Measurements from ENCODE around the gene TRMT2A.
A peak's percentile ranks its signal among the peaks of the same experiment; 100 is the strongest.

TRMT2A gene

GRCh38 chr22:20148414-20148813 is 31.4 kb upstream of the TRMT2A start:
- DNase-seq (ENCODE audit: low read depth in 2 of 2): no peak

- no peak for DNase-seq (ENCODE audit: low read depth in 2 of 2)
These were observed 30.4 kb upstream of the TRMT2A start for GRCh38 chr22:20147237-20147988.

- DNase-seq (ENCODE audit: low read depth in 2 of 2): no peak
These were observed 29.8 kb upstream of the TRMT2A start for GRCh38 chr22:20146777-20147176.

- DNase-seq (ENCODE audit: low read depth in 2 of 2): no peak
These were observed 28.8 kb upstream of the TRMT2A start for GRCh38 chr22:20145832-20146223.

GRCh38 chr22:20145206-20145831 is 28.3 kb upstream of the TRMT2A start:
- DNase-seq (ENCODE audit: low read depth in 2 of 2): no peak

GRCh38 chr22:20143883-20144665 is 27.0 kb upstream of the TRMT2A start:
- no peak for DNase-seq (ENCODE audit: low read depth in 2 of 2)

GRCh38 chr22:20142711-20143621 is 25.9 kb upstream of the TRMT2A start:
- DNase-seq (ENCODE audit: low read depth in 2 of 2): no peak

- DNase-seq (ENCODE audit: low read depth in 2 of 2): peak in 1 of 2 experiments; percentile 12
These were observed 24.4 kb upstream of the TRMT2A start for GRCh38 chr22:20141186-20142077.

- no peak for DNase-seq (ENCODE audit: low read depth in 2 of 2)
These were observed 23.5 kb upstream of the TRMT2A start for GRCh38 chr22:20140521-20140964.

- DNase-seq (ENCODE audit: low read depth in 2 of 2): no peak
These were observed 23.1 kb upstream of the TRMT2A start for GRCh38 chr22:20140107-20140445.

GRCh38 chr22:20139391-20140106 is 22.5 kb upstream of the TRMT2A start:
- DNase-seq (ENCODE audit: low read depth in 2 of 2): no peak

- DNase-seq (ENCODE audit: low read depth in 2 of 2): no peak
These were observed 21.8 kb upstream of the TRMT2A start for GRCh38 chr22:20138868-20139267.

- DNase-seq (ENCODE audit: low read depth in 2 of 2): no peak
These were observed 21.4 kb upstream of the TRMT2A start for GRCh38 chr22:20138417-20138738.

GRCh38 chr22:20137671-20138416 is 20.8 kb upstream of the TRMT2A start:
- DNase-seq (ENCODE audit: low read depth in 2 of 2): no peak

GRCh38 chr22:20137113-20137512 is 20.1 kb upstream of the TRMT2A start:
- DNase-seq (ENCODE audit: low read depth in 2 of 2): no peak

GRCh38 chr22:20136603-20136873 is 19.5 kb upstream of the TRMT2A start:
- no peak for DNase-seq (ENCODE audit: low read depth in 2 of 2)

- DNase-seq (ENCODE audit: low read depth in 2 of 2): no peak
These were observed 19.0 kb upstream of the TRMT2A start for GRCh38 chr22:20135806-20136602.

GRCh38 chr22:20135265-20135664 is 18.2 kb upstream of the TRMT2A start:
- no peak for DNase-seq (ENCODE audit: low read depth in 2 of 2)
